CD4-positive, alpha-beta T cell treated with Interleukin-15 for 4 hours (primary cell): ENCODE results near the gene ACIN1.

ENCODE experiments used
- DNase-seq: peaks from one replicate; pipeline ENCODE4 v3.0.0-alpha.2; 2020; ENCODE audit warnings: low spot score

ACIN1 gene

DNA sequence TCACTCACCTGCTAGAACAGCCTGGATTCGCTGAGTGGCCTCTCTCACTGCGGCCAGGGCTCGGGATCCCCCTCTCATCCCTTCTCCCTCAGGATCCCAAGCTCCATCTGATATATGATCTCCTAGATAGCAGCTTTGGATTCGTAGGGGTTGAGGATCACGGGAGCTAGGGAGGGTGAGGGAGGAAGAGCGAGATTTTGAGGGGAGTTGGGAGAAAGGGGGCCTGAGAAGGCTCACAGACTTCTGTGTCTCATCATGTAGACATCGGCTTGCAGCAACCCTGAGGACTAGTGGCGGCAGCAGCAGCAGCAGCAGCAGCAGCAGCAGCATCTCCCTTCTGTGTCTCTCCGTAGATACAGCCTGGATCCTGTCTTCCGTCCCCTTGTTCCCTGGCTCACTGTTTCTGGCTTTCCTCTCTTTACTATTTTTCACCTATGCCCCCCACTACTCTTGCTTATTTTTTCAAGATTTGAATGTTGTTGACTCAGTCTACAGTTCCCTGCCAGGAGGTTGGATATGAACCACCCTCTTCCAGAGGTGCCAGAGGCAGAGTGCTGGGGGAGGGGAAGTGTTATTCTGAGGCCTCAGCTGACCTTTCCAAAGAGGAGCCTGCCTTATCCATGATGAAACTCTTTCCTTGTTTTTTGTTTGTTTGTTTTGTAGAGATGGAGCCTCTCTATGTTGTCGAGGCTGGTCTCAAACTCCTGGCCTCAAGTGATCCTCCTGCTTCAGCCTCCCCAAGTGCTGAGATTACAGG is 9.8 kb upstream of the ACIN1 start, which contains the start of gene CIROP:
Gene CIROP, minus strand, starts transcription at position 399 of the 757 bp plus-strand sequence. Its CDS starts 69 bp downstream, at position 330.
- DNase-seq, result no peak

DNA sequence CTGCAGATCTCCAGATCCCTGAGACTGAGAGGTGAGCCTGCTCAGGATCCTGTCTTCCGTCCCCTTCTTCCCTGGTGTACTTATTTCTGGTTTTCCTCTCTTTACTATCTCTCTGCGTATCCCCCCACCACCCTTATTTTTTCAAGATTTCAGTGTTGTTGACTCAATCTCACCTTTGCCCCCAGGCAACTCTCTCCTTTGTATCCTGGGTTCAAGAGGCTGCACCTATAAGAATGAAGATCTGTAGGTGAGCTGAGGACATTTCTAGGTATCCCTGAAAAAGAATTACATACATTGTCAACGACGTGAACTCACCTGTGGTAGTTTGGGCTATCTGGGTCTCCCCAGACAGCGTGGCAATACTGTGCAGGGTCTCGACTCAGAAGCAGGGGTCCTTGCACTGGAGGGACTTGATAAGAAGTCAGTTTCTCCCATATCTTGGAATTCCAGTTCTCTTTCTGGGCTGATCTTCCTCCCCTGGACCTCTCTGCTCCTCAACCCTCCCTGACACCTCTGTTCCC is 9.2 kb upstream of the ACIN1 start:
- DNase-seq, result no peak

DNA sequence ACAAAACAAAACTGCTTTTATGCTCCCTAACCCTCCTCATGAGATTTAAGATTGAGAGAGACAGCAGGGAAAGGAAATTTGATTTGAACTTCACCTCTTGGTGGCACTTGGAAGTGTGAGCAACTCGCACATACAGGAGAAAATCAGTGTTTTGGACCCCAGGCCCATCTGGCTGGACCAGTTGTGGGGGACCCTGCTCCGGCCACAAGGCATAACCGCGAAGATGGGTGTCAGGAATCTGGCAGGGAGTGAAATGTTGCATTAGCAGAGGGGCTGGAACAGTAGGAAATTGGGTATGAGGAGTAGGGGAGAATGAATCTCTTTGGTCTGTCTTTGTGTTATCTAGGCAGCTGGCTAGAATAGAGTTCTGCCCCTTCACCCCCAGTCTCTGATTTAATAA is 8.6 kb upstream of the ACIN1 start:
- DNase-seq, result no peak

DNA sequence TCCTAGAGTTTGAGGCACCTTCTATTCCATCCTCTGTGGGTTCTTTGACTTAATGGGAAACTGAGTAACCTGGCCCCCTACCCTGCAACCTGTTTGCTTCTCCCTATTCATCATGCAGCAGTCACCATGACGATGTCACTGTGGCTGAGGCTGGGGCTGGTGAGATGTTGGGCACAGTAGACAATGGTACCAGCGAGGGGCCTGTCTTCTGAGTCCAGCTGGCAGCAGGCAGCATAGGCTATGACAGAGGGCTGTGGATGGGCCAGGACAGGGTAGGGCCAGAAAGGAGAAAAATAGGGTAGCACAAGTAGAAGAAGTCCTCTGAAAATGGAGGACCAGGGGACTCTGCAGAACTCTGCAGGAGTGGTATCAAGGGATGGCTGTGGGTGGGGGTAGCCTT is 7.9 kb upstream of the ACIN1 start:
- no peak for DNase-seq

DNA sequence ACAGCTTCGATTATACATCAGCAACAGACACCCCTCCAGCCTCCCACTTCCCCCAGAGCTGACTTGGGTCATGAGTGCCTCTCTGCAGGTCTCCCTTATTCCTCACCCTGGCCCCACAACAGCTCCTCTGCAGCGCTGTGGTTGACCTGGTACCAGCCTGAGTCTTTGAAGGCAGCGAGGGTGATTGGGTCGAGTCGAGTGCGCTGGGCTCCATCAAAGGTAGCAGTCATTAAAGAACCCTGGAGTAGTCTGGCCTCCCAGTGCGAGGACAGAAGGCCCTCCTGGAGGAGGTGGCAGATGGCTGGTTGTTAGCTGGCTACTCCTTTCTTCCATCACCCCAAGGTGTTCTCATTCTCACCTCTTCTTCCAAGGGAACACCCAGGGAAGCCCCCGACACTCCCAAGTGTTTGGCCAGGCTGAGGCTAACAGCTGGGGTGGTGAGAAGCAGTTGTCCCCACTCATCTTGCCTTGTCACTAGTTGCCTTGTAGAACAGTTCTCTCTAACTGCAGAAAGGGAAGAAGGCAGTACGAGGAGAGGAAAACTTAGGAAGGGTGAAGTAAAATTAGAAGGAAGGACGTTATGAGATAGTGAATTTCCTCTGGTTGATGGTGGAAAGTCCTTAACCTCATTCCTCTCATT is 7.2 kb upstream of the ACIN1 start:
- DNase-seq, result no peak

DNA sequence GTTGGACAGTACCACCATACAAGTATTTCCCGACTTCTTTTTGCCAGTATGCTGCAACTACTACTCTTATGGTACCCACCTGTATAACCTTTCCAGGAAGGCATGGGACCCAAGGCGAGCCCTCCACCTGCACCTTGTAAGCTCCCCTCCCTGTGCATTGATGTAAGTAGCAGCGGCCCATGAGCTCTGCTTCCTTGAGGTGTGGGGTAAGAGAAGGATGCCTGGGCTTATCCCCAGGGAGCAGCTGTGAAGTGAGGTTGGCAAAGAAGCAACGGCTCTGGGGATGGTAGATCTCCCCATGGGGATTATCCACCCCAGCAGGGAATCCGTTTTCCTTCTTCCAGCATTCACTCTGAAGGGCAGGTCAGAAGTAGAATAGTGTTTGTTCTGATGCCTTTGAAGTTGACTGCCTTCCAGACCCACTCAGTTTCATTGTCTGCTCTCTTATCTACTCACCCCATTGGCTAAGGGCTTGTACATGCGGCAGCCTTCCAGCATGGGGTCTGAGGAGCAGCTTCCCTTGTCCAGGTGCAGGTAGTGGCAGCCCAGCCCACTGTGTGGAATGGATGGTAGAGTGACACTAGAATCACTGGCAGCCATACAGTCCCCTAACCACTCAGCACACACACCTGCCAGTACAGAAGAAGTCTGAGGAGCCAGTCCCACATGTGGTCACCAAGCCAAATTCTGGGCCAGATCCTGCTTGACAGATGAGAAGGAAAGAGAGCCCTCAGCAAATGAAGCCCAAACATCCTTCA is 6.5 kb upstream of the ACIN1 start:
- DNase-seq, result no peak

DNA sequence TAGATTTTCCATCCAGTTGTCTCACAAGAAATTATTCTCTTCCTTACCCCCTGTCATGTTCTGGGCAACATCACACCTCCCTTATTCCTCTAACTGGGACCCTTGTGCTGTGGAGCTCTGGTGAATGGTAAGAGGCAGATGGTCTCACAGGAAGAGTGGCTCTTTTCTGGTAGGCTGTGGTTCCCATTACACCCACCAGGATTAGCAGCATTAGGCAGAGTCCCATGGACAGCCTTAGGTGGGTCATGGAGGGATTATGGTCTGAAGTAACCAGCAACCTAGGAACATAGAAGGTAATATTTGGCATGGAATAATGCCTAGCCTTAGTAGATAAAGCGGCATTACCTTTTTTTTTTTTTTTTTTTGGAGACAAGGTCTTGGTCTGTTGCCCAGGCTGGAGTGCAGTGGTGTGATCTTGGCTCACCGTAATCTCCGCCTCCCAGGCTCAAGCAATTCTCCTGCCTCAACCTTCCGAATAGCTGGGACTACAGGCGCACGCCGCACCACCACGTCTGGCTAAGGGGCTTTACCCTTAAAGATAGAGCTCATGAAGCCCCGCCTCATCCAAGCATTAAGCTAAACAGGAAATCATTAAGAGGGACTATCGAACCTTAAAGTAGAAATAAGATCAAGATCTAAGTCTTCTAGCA is 4.4 kb upstream of the ACIN1 start:
- no peak for DNase-seq

DNA sequence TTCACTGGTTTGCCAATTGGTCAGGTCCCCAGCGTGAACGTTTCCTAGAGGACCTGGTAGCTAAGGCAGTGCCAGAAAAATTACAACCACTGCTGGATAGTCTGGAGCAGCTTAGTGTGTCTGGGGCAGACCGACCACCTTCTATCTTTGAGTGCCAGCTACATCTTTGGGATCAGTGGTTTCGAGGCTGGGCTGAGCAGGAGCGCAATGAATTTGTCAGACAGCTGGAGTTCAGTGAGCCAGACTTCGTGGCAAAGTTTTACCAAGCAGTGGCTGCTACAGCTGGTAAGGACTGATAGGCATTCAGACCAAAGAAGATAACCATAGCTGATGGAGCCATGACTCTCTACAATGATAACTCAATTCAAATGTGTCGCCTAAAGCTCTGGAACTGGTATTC is 2.9 kb upstream of the ACIN1 start:
- DNase-seq, result no peak

DNA sequence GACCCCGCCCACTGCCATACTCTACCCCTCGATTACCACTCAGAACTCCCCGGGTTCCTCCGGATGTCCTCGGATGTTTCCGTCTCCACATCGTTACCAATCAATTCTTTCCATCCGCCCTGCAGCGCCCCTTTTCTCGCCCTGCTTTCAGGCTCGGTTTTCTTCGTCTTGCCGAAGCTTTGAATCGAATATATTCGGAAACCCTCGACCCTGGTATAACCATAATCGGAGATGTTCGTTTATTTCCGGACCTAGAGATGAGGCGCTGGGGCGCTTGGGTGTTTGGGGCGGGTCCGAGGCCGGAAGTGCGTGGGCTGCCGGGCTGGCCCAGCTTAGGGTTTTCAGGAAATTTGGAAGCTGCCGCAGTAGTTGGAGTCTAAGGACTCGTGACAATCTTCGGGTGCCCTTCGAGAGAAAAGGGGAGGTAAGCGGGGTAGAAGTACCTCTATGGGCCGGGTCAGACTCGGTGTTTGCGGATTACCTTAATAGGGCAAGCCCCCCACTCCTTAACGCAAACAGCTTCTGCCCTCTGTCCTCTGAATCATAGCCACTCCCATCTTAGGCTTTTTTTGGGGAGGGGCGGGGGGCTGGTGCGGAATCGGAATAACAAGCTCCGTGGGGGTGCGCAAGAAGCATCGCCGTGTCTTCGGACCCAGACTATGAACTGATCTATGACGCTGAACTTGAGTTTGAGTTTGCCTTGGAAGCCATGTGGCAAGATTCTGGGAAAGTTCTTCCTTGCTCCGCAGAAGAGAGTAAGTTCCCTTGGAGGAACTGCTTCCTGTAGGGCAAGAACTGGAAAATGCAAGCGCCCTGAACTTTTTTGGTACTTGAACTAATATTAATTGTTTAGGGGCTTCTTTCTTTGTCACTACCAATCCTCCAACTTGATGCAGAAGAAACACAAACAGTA is 516 bp upstream of the ACIN1 start, which contains the start of gene C14orf119:
Gene C14orf119, plus strand, starts transcription at position 310 of the 913 bp plus-strand sequence. CDS start 2,154 bp downstream, outside the sequence.
- peak; percentile 100 for DNase-seq

DNA sequence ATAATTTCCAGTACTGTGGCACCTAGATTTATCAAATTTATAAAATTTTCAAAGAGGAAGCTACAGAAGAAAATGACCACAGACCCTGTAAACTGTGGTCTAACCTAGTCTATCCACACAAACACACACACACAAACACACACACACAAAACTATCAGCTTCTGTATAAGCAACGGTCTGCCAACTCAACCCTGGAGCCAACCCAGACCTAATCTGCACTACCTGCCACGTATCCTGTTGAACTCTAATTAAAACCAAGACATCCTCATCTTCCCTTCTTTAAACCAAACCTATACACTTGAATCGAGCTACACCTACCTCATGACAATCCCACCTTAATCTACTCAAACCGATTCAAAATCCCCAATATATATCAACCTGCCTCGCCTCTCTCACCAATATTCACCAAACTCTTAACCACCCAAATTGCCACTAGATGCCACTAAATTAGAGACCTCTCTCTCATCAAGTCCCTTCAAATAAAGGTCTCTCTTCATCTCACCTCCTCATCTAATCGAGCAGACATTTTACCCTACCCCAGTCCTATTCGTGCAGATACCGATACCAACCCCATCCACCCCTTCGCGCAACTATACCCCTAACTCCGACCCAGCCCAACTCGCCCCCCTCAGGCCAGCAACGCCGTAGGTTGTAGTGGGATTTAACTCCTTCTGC is 808 bp downstream of the ACIN1 start:
- DNase-seq, result no peak

DNA sequence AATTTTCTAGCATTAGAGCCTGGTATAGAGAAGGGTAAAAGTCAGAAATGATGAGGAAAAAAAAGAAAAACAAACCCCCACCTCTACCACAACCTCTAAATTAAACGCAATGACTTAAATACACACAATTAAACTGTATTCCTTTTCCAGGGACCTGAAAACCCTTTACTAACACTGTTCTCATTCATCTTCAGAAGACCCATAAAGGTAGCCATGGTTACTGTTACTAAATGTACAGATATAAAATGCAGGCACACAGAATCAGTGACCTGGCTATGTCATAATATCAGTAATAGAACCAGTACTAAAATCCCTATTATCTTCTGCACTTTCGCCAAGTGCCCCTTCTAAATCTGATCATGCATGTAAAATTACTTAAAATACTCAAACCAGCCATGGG is 1.4 kb downstream of the ACIN1 start:
- DNase-seq, result no peak

DNA sequence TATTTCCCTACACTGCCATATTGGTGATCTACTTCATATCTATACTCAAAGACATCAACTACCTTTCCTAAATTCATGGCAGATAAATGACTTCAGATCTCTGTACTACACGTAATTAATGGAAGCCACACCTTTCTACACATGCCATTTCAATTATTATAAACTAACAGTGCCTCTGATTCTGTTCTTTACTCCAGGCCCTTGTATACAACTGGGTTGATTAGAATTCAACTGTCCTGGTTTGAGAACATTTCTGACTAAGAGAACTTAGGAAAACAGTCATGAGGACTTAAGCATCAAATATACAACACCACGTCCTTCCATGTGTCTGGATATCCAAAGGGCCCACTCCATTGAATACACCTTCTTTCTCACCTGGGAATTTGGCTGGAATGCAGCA is 1.8 kb downstream of the ACIN1 start:
- no peak for DNase-seq

DNA sequence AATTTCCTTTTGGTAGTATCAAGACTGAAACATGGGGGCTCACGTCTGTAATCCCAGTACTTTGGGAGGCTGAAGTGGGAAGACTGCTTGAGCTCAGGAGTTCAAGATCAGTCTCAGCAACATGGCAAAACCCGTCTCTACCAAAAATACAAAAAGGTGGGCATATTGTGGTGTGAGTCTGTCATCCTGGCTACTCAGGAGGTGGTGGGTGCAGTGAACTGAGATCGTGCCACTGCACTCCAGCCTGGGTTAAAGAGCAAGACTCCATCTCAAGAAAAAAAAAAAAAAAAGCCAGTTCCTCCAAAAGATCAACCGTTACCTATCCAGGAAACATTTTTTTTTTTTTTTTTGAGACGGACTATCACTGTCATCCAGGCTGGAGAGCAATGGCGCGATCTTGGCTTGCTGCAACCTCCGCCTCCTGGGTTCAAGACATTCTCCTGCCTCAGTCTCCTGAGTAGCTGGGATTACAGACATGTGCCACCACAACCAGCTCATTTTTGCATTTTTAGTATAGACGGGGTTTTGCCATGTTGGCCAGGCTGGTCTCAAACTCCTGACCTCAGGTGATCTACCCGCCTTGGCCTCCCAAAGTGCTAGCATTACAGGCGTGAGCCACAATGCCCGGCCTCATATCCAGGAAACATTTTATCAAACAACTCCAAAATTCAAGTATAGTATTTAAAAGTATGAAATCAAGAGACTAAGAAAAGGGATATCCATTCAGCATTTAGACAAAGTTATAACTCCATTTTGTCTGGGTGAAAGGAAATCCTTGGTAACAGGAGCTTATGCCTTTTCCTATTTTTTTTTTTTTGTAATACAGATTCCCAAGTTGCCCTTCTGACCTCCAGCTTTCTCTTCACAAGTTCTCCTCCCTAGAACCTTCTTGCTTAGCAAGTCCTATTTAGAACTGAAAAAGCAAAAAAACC is 3.4 kb downstream of the ACIN1 start:
- DNase-seq, result no peak

DNA sequence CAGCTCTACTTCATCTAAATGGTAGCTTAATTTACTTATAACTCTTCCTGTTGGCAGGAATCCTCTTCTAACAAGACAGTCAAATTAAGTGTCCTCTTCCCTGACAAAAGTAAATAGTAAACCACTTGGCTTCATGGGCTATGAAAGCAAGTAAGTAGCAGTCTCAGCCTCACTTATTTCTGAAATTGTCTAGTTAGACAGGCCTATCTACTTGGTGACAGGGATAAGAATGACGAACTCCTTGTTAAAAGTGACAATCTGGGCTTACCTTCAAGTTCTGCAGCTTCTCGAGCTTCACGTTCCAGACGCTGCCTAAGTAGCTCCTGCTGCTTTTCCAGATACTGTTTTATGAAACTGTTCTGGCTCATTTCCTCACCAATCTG is 4.7 kb downstream of the ACIN1 start:
- DNase-seq, result no peak

DNA sequence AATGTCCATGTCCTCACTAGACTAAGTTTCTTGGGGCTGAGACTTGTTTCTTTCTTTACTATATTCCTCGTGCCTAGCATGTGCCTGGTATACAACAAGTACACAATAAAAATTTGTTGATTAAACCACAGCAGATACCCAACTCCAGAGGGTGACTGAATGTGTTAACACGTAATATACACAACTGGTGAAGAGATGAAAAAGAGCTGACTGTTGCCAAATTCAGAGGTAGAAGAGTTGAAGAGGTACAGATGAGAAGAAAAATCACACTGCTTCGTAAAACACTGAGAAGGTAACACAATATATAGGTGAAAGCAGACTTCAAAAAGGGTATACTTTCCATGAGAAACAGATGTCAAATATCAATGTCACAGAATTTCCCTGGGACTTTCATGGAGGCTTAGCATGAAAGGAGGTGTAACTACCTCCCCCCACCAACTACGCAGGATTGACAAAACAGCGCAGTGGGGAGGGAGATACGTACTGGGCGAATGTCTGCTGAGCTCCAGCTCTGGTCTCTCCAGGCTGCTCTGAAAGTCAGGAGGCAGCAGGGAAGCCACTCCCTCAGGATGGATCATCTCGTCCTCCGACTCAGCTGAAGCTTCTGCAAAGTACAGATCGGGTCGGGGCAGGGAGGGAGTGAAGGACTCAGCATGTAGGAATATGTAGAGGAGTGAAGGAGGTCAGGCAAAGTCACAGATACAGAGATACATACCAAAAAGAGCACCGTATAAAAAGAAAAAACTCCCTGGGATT is 5.3 kb downstream of the ACIN1 start:
- DNase-seq, result no peak

DNA sequence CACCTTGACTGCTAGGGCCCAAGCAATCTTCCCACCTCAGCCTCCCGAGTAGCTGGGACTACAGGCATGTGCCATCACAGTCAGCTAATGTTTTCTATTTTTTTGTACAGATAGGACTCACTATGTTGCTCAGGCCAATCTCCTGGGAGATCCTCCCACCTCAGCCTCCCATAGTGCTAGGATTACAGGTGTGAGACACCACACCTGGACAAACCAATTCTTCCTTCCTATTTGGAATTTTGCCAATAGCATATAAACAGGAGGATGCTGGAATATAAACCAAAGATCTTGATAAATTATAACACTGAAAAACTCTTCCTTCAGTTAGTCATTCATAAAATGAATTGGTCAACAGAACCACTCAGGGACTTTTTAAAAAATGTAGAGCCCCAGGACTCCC is 8.4 kb downstream of the ACIN1 start:
- DNase-seq, result no peak

DNA sequence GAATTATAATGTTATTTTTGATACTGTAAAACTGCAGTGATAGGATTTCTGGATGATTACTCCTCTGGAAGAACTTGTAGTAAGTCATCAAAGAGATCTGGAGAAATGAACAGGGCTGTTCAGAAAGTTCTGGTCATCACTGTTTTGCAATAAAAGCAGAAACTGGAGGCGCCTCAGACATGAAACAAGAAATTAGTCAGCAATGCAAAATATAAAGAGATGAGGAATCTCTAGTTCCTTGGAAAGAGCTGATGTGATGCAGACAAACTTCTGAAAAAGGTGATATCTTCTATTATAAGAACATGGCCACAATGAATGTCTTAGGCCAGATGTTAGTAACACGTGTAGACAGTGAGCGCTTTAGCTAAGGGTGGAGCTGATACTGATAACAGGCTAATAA is 9.5 kb downstream of the ACIN1 start:
- no peak for DNase-seq

DNA sequence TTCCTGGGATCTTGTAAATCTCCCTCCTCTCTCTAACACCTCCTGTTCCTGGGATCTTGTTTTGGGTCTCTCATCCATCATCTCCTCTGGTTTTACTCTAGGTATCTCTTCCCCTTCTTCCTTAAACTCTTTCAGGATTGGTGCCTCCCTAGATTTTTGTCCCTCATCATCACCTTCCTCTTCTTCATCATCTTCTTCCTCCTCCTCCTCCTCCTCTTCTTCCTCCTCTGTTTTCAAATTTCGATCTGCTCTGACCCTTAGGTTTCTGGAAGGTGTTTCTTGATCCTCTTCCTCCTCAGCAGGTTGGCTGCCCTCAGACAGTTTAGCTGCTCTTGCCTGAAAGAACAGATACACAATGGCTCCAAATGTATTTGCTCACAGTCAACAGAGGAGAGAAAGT is 14.5 kb downstream of the ACIN1 start:
- DNase-seq, result no peak

DNA sequence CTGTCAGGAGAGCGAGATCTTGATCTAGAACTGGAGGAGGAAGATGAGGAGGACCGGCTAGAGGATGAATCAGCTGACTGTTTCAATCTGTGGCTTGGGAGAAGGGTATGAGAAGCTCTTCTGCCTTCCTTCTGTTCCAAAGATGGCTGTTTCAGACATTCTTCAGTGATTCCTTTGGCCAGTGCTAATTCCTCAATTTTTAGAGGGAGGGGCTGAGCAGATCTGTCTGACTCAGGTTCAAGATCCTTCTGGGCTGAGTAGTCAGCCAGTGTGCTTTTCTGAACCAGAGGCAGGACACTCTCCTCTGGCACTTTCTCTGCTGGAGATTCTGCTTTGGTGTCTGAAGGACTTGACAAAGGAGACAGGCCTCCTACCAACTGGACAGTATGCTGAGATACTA is 15.2 kb downstream of the ACIN1 start:
- no peak for DNase-seq
